Body of pancreas (tissue), 4 donors: ENCODE measurements around the gene SLC26A11. TPM values are rescaled to one million over a fixed set of nuclear protein-coding genes. Genes with fewer than 3 reads are reported as not detected.
A peak's percentile ranks its signal among the peaks of the same experiment; 100 is the strongest.

Source experiments
- ATAC-seq: fragments of 150-250 bp; one replicate; pipeline ENCODE4 v1.9.1; 2016
- DNase-seq, 4 donors: peaks; one replicate each; pipeline ENCODE4 v3.0.0-alpha.2; 2019
- H3K27ac ChIP-seq, 4 donors: fragments of 200-600 bp; sonication (generic); 1 replicate in 3 of 4; 2 replicates in 1 of 4; pipeline versions ENCODE4 v1.5.1 to v1.6.1; 2016 to 2019; ENCODE audit warnings: mild to moderate bottlenecking in 1 of 4, mixed read lengths in 1 of 4, moderate library complexity in 1 of 4
- H3K27me3 ChIP-seq, 2 donors: fragments of 200-600 bp; sonication (generic); one replicate each; pipeline ENCODE4 v1.6.0; 2016; ENCODE audit warnings: mild to moderate bottlenecking in 1 of 2
- H3K36me3 ChIP-seq, 2 donors: fragments of 200-600 bp; sonication (generic); replicated peaks in 1 of 2; 2 replicates each; pipeline ENCODE4 v1.5.1; 2016; ENCODE audit warnings: low read depth in 2 of 2; ENCODE audit not compliant: insufficient read depth in 1 of 2
- H3K4me1 ChIP-seq: fragments of 200-600 bp; sonication (generic); one replicate; pipeline ENCODE4 v1.6.0; 2016
- H3K4me3 ChIP-seq, 2 donors: fragments of 200-600 bp; sonication (generic); 1 replicate in 1 of 2; 2 replicates in 1 of 2; pipeline ENCODE4 v1.5.1; 2016 to 2019
- H3K9me3 ChIP-seq, 3 donors: fragments of 200-600 bp; sonication (generic); 1 replicate in 2 of 3; 2 replicates in 1 of 3; pipeline ENCODE4 v1.5.1; 2016
- CTCF ChIP-seq, 7 experiments: fragments of 450-650 bp in 4 of 7; fragments of 200-600 bp in 3 of 7; sonication (generic) in 3 of 7; IDR thresholded peaks; one replicate each; pipeline ENCODE4 v1.5.1; 2016 to 2019; ENCODE audit warnings: antibody characterized with exemption in 7 of 7
- POLR2A ChIP-seq, 3 donors: fragments of 450-650 bp; IDR thresholded peaks; one replicate each; pipeline ENCODE4 v1.6.1; 2016; ENCODE audit warnings: antibody characterized with exemption in 3 of 3, mild to moderate bottlenecking in 2 of 3
- WGBS, 2 donors: methylation state at CpG; one replicate each; pipeline ENCODE4 v1.1.5; 2017; 5-methylcytosine and 5-hydroxymethylcytosine counted together
- intact Hi-C: fragments of 100-400 bp; cut with DNase I; formaldehyde crosslinking; loops from one replicate; pipeline ENCODE4 v1.15.1; 2023
- total RNA-seq, 2 donors: library from RNA; depleted of rRNA; stranded (reverse); fragments of >200 nt; gene quantifications; one replicate each; pipeline ENCODE4 v1.1.0, GENCODE V29; 2016

The SLC26A11 gene
- total RNA-seq, 2 donors from 2014 or later: 7.5 to 11.5 TPM

DNA sequence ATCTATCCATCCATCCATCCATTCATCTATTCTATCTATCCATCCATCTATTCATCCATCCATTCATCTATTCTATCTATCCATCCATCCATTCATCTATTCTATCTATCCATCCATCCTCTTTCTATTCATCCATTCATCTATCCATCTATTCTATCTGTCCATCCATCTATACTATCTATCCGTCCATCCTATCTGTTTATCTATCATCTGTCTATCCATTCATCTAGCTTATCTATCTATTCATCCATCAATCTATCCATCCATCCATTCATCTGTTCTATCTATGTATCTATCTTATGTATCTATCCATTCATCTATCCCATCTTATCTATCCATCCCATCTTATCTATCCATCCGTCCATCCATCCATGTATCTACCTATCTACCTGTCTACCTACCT lies 49.2 kb downstream of the SLC26A11 start:
- Histone ChIP-seq H3K4me1 (peaks cover 11% of the 10 kb centered on the region), H3K27ac (no peak overlapping the region), H3K36me3 (no peaks in the 10 kb centered on the region), H3K9me3 (no peaks in the 10 kb centered on the region), H3K4me3 (no peak overlapping the region), H3K27me3 (no peaks in the 10 kb centered on the region)
- TF ChIP-seq POLR2A (IDR thresholded peaks at IDR 0.05) (no peak), CTCF (IDR thresholded peaks at IDR 0.05) (no peak)
- intact Hi-C loops: loop anchor here (10.0 kb wide), 1 partner anchor 175 kb away; no protein-coding TSS in a partner anchor
- DNase-seq: no peak
- 35 to 71% methylated on average over 2 of the region's 2 CpGs for WGBS, 2 donors
- ATAC-seq: no peak

DNA sequence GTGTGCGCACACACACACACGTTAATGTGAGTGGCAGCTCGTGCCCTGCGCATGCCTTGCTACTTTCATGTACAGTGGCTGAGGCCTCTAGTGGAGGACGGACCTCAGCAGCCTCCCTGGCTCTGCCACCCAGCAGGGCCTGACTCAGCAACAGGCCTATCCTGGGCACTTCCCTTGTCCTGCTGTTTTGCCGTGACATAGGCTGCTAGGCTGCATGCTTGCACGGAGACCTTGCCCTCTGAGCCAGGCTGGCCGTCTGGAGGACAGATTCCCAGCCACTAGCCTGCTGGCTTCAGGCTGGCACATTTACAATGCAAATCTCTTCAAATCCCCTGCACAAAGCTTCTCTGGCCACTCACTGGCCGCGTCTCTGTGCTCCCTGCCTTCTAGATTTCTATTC lies 49.9 kb downstream of the SLC26A11 start:
- no peak for ATAC-seq
- H3K36me3 ChIP-seq: no peaks in the 10 kb centered on the region
- WGBS, 2 donors: 85 to 92% methylated on average over 6 to 10 of the region's 10 CpGs
- DNase-seq: no peak
- no peak overlapping the region for H3K27ac ChIP-seq
- H3K27me3 ChIP-seq: no peaks in the 10 kb centered on the region
- TF ChIP-seq CTCF (IDR thresholded peaks at IDR 0.05) (no peak), POLR2A (IDR thresholded peaks at IDR 0.05) (no peak)
- H3K4me1 ChIP-seq: peaks cover 5% of the 10 kb centered on the region
- no peaks in the 10 kb centered on the region for H3K9me3 ChIP-seq
- no peak overlapping the region for H3K4me3 ChIP-seq
- intact Hi-C loops: no loop called here

GRCh38 chr17:80270836-80271235 lies 50.6 kb downstream of the SLC26A11 start:
- TF ChIP-seq CTCF (IDR thresholded peaks at IDR 0.05) (no peak), POLR2A (IDR thresholded peaks at IDR 0.05) (no peak)
- H3K4me1 ChIP-seq: no peaks in the 10 kb centered on the region
- H3K4me3 ChIP-seq: no peak overlapping the region
- no peaks in the 10 kb centered on the region for H3K9me3 ChIP-seq
- intact Hi-C loops: no loop called here
- H3K27me3 ChIP-seq: no peaks in the 10 kb centered on the region
- ATAC-seq (no peak), DNase-seq (peak in 2 of 4 donors; percentile 29 to 39)
- H3K36me3 ChIP-seq: no peaks in the 10 kb centered on the region
- H3K27ac ChIP-seq: no peak overlapping the region
- 91% methylated on average over 4 of the region's 4 CpGs for WGBS, 2 donors

DNA sequence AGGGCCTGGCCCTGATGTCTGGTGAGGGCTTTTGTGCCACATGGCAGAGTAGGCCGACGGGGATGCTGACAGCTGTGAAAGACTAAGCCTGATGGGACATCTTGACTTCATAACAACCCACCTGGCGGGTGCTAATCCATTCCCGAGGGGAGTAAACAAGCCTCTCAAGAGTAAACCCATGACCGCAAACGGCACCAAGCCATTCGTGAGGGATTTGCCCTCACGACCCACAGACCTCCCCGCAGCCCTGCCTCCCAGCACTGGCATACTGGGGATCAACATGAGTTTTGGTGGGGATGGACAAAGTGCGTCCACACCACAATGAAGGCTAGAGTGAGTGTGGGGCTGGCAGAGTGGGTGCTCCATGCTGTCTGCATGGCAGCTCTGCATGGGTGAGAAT lies 52.1 kb downstream of the SLC26A11 start:
- Histone ChIP-seq H3K4me1 (no peaks in the 10 kb centered on the region), H3K4me3 (no peak overlapping the region), H3K27ac (no peak overlapping the region), H3K27me3 (no peaks in the 10 kb centered on the region), H3K9me3 (no peaks in the 10 kb centered on the region), H3K36me3 (no peaks in the 10 kb centered on the region)
- intact Hi-C loops: no loop called here
- ATAC-seq (no peak), DNase-seq (no peak)
- 82 to 88% methylated on average over 6 to 10 of the region's 10 CpGs for WGBS, 2 donors
- no peak for TF ChIP-seq CTCF (IDR thresholded peaks at IDR 0.05)
- TF ChIP-seq POLR2A (IDR thresholded peaks at IDR 0.05): no peak

- Histone ChIP-seq H3K27ac (no peak overlapping the region), H3K27me3 (no peaks in the 10 kb centered on the region), H3K36me3 (no peaks in the 10 kb centered on the region), H3K4me1 (no peaks in the 10 kb centered on the region), H3K9me3 (no peaks in the 10 kb centered on the region), H3K4me3 (no peak overlapping the region)
- TF ChIP-seq POLR2A (IDR thresholded peaks at IDR 0.05) (no peak), CTCF (IDR thresholded peaks at IDR 0.05) (no peak)
- ATAC-seq (no peak), DNase-seq (no peak)
- intact Hi-C loops: no loop called here
- 69 to 96% methylated on average over 5 to 8 of the region's 9 CpGs for WGBS, 2 donors
Measured at GRCh38 chr17:80274331-80274730, 54.1 kb downstream of the SLC26A11 start.
